HG02981 (cell line): Measurements from ENCODE around the gene NOG.

ENCODE experiments used
- ATAC-seq: cut with Tn5 transposase; IDR thresholded peaks from one replicate; pipeline ENCODE4 v1.9.1; 2021; ENCODE audit warnings: mild to moderate bottlenecking, moderate library complexity; ENCODE audit not compliant: unreplicated experiment

Gene NOG

DNA sequence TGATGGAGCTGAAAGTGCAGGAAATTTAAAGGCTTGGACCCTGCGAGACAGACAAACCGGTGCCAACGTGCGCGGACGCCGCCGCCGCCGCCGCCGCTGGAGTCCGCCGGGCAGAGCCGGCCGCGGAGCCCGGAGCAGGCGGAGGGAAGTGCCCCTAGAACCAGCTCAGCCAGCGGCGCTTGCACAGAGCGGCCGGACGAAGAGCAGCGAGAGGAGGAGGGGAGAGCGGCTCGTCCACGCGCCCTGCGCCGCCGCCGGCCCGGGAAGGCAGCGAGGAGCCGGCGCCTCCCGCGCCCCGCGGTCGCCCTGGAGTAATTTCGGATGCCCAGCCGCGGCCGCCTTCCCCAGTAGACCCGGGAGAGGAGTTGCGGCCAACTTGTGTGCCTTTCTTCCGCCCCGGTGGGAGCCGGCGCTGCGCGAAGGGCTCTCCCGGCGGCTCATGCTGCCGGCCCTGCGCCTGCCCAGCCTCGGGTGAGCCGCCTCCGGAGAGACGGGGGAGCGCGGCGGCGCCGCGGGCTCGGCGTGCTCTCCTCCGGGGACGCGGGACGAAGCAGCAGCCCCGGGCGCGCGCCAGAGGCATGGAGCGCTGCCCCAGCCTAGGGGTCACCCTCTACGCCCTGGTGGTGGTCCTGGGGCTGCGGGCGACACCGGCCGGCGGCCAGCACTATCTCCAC is at the start of gene NOG:
Gene NOG (plus strand): TSS at position 54 of the 674 bp plus-strand sequence. CDS start 525 bp downstream, at position 579.
- ATAC-seq, result no peak

DNA sequence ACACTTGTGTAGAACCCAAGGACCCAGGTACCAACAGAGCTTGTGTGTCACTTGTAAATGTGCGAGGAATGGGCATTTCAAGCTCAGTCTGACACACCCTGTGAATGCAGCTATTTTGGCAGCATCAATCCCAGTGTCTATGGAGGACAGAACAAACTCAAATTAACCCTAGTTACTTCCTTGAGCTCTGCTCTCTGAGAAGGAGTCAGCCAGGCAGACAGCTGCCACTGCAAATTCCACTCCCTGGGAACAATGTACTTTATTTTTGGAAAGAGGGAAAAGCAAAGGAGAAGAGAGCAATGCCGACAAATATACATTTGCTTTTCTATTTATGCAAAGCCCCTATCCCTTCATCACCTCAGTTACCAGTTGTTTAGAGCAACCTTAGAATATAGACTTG is 48.4 kb upstream of the NOG start:
- ATAC-seq, result no peak

DNA sequence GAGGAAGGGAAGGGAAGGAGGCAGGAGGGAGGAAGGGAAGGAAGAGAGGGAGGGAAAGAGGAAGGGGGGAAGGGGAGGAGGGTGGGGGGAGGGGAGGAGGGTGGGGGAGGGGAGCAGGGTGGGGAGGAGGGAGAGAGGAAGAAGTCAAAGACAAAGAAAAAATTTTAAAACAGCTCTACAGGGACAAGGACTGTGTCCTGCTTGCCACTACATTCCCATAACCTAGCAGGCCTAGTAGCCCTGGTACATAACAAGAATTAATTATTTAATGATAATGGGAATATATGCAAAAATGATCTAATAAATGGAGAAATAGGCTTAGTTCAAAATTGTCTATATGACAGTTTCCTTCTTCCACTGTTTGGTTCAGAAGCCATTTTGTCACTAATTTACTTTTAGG is 47.6 kb upstream of the NOG start:
- ATAC-seq, result no peak

DNA sequence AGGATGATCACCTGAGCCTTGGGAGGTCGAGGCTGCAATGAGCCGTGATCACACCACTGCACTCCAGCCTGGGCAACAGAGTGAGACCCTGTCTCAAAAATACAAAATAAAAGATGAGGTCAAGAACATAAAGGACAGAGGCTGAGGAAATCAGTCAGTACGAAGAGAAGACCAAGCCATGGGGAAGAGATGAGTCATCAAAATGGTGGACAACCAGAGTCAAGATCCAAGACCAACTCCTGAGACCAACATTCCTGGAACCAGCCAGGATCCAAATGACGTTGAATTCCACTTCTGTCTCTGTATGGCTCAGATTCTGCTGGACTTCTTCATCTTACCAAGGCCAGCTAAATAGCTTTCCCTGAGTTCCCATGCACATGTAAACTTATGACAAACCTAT is 44.8 kb upstream of the NOG start:
- ATAC-seq, result no peak

DNA sequence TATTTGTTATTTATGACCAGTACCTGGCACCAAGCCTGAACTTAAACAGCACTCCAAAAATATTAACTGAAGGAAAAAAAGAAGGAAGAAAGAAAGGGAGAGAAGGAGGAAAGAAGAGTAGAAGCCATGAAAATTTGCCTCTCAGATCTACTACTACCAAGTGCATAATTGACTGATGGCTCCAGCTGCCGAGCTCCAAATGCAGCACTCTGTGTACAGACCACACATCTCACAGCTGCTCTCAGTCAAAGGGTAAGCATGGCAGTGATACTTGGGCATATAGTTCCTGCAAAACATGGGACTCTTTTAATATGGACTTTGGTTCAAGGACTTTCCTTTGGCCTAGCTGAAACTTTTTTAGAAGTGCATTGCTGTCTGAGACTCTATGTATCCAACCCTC is 44.0 kb upstream of the NOG start:
- ATAC-seq, result no peak

DNA sequence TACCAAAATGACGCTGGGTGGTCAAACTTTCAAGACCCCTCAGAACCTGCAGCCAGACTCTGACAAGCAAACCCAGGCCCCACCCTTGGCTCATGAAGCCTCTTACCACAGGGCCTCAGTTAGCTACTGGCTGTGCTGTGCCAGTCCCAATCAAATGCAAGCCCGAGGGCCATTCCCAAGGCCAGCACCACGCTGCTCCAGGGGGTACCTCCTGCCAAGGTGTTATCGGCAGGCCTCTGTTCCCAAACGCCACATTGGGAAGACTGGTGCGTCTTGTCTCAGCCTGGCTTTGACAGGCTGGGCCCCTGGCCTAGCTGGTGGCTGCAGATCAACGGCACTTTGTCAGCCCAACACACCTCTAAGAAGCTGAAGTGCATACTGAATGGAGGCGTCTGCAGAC is 35.8 kb upstream of the NOG start:
- no peak for ATAC-seq

DNA sequence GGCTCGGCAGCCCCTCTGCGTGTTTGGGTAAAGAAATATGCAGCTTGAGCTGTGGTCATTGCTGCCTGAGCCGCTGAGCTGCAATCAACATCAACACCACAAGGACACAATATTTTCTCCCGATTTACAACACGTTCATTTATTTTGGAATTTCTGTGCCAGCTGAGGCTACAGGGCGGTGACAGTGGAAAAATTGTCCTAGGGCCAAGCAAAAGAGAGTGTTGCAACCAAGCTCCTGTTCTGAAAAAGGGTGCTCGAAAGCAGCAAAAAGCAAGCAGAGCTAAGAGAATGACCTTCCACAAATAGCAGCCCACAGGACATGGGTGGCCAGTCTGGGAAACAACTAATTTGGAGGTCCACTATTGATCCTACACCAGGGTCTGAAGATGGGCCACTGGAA is 35.4 kb upstream of the NOG start:
- ATAC-seq, result no peak

DNA sequence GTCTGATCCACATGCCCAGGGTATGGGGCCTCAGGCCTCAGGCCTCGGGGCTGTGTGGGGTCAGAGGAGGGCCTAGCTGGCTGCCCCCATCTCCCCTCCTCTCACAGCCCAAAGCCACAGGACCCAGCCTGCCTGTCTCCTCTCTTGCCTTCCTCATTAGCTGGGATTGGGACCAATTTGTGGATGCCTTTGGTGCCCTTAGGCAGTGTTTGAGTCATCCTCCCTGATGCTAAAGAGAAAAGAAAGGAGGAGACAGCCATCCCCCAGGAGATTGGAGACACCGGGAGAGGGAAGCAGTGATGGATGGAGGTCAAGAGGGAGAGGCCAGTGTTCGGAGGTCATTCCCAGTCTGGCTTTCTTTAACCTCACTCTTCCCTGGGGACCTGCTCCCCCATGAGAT is 23.3 kb upstream of the NOG start:
- ATAC-seq, result no peak

DNA sequence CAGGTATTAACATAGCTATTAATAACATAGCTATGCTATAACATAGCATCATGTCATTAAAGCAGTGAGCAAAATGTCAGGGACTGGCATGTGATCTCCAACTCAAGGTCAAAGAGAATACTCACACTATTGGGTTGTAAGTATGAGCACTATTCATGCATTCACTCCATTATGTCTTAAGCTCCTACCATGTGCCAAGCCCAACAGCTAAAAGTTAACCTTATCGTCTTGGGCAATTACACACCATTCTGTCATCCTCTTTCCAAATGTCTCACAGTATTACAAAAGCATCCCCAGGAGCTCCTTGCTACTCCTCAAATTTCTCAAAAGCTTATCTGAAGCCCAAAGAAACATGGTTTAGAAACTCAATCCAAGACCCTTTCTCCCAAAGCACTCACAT is 22.0 kb upstream of the NOG start:
- no peak for ATAC-seq

DNA sequence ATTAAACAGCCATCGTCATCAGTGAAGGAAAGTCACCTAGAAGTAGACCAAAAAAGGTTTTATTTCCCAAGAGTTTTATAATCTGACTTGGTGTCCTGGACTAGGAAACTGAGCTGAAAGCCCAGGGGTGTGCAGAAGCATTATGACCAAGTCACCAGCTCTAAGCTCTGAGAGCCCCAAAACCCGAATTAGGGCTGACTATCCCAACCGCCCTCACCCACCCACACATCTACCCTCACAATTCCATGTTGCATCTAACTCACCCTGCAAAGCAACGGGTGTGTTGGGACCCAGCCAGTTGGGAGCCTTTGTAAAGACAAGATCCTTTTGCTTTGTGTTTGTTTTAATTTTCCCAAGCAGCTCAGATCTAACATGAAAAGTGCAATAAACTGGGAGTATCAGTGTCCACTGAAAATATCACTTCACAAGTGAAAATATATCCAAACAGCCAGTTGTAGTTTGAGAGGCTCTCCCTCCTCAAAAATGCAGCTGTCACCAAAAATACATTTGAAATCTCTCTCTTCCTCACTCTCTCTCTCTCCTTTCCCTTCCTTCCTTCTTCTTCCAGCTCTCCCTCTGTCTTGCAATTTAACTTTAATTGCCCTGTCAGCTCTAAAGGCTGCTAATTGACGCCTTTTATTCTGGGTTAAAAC is 16.2 kb upstream of the NOG start:
- no peak for ATAC-seq

DNA sequence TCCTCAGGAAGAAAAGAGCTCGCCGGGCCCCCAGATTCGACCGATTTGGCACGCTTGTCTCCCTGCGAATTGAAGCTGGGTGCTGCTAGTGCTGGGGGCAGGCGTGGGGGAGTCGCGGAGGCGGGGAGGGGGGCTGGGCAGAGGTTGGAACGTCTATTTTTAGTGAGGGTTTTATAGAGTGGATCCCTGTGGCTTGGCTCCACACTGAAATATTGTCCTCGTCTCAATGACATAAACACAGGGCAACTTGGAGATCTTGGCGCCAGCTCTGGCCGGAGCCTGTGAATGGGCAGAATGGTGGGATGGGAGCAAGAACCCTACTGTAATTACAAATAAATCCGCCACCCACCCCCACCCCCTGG is 15.7 kb upstream of the NOG start:
- ATAC-seq, result no peak

DNA sequence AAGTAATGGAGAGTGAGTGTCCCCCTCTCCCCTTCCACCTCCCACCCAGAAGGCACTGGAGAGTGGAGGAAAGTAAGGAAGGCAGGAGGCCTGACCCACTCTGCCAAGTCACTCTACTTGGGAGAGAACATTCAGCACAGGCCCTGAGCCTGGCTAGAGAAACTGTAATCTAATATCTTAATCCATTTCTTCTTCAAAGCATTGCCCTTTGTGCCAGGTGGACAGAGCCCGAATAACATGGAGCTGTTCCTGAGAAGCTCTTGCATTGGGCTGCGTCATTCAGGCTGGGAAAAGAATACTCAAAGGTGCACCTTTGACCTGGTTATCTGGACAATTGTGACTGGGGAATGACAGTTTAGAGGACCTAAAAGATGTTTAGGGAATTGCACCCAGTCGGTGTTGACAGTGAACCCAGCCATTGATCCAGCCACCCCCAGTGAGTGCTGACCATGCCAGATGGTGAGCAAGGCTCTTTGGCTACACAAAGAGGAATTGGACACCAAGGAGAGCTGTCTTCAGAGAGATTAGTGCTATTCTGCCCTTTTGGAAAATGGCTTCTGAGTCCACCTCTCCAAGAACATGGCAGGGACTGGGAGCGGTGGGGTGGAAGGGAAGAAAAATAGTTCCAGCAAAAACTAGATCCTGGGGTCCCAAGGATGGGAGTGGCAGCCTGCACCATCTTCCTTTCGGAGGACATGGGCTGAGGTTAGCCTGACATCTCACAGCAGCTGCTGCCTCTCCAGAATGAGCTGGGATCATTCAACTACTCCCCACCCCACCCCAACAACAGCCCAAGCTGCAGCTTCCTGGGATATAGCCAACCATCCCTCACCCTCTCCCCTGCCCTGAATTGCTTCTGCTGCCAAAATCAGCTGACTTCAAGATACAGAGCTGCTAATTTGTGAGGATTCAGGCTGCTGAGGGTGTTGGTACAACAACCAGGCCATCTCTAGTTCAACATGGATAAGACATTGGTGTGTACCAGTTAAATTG is 11.6 kb upstream of the NOG start:
- ATAC-seq, result no peak

DNA sequence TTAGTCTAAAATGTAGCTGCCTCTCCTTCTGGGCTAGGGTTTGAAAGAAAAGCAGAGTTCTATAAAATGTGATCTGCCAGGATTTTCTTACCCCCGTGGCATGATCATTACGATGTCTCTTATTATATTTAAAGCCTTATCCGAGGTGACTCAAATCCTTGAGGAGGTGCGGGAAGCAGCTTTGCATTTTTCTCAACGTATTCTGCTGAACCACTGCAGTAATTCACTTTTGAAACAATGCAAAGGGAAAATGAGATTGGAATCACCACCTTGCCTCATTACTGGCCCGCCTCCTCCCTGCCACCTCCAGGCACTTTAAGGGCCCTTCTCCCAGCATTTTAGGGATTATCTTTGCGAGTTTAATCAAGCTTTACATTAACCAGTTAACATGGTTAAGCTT is 9.7 kb upstream of the NOG start:
- ATAC-seq, result no peak

DNA sequence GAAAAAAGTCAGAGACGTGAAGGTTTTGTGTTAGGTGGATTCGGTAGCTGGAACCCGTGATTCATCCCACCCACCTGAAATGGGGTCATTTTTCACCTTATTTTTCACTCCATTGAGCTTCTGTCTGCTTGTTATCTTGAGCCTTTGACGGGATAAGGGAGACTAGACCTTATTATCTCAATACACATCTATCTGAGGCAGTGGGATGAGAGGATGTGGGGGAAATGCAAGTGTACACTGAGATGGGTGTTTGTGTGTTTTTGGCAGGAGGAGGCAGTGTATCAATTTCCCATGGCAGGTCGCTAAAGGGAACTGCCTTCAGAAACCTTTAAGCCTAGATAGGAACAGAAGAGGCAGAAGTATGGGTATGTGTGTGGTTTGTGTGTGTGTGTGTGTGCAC is 6.2 kb upstream of the NOG start:
- no peak for ATAC-seq

DNA sequence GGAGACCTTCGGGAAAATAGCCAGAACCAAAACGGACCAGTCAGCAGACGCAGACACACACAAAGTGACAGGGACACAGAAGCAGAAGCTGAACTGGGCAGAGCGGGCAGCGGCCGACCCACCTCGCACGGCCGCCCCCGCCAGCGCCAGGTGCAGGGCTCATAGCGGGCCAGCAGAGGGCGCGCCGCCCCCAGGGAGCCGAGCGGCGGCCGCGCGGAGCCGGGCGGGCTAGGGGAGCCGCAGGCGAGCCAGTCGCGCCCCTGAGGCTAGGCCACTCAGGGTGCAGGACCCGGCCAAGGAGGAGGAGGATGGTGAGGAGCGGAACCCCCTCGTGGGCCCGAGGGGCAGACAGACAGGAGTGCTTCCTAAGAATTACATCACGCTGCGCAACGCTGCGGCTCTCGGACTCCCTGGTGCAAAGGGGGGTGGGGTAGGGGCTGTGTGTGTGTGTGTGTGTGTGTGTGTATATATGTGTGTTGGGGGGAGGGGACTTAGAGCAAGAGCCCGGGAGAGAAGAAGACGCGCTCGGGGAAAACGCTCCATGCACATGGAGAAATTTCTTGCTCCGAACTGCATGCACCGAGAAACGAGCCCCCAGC is 913 bp upstream of the NOG start:
- ATAC-seq, result peak; percentile 68

DNA sequence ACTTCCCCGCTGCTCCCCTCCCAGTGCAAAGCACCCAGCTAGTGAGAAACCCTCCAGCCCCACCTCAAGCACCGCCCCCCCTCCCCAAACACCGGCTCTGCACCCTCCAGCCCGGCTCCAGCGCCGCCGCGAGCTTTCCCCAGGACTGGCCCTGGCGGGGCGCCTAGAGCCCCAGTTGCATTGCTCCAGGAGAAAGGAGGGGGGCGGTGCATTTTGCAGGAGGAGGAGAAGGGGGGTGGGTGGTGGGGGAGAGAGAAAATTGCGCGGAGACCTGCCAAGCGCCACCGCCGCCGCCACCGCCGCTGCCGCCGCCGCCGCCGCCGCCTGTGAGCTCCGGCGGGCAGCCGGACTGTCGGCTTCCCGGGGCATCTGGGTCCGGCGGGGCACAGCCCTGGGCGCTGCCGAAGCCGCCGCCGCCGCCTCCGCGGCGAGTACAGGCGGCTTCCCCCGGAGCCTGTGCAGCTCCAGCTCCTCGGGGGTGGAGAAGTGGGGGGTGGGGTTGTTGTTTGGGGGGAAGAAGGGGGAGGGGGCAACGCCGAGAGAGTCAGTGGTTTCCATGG is 333 bp upstream of the NOG start:
- ATAC-seq, result no peak

DNA sequence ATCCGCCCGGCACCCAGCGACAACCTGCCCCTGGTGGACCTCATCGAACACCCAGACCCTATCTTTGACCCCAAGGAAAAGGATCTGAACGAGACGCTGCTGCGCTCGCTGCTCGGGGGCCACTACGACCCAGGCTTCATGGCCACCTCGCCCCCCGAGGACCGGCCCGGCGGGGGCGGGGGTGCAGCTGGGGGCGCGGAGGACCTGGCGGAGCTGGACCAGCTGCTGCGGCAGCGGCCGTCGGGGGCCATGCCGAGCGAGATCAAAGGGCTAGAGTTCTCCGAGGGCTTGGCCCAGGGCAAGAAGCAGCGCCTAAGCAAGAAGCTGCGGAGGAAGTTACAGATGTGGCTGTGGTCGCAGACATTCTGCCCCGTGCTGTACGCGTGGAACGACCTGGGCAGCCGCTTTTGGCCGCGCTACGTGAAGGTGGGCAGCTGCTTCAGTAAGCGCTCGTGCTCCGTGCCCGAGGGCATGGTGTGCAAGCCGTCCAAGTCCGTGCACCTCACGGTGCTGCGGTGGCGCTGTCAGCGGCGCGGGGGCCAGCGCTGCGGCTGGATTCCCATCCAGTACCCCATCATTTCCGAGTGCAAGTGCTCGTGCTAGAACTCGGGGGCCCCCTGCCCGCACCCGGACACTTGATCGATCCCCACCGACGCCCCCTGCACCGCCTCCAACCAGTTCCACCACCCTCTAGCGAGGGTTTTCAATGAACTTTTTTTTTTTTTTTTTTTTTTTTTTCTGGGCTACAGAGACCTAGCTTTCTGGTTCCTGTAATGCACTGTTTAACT is 1.0 kb downstream of the NOG start:
- ATAC-seq, result no peak

DNA sequence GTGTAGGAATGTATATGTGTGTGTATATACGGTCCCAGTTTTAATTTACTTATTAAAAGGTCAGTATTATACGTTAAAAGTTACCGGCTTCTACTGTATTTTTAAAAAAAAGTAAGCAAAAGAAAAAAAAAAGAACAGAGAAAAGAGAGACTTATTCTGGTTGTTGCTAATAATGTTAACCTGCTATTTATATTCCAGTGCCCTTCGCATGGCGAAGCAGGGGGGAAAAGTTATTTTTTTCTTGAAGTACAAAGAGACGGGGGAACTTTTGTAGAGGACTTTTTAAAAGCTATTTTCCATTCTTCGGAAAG is 1.6 kb downstream of the NOG start:
- ATAC-seq, result no peak

DNA sequence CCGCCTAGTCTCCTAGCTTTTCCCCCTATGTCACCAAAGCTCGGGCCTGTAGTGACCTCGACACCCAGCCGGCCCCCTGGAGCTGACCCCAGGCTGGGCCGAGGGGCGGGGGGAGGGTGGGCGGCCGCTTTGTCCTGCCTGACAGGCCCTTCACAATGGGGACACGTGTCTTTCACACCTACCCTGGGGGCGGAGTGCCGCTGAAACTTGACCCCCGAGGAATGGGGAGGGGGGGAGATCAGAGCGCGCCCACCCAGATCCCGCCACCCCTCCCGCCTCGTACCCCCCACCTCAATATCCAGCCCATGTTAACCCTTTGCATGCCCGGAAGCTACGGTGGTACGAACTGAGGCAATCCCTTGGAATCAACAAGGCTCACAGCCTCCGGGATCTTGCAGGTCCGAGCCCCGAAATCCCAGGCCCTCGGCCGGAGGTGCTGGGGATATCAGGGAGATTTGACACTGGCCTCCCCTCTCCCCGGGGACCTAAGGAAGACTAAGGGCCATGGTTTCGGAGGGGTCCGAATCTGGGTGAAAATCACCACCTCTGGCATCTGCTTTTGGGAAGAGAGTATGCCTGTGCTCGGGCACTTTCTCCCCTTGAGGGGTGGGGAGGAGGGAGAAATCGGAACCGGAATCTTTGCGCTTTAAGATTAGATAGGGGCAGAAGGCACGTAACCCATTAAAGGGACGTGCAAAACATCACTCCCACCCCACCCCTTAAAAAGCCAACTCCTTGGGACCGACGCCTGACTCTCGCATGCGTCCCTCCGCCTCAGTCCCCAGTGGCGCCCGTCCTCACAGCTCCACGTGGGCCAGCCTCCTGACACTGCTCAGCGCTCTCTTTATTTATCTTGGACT is 2.6 kb downstream of the NOG start:
- no peak for ATAC-seq
